Esophagus mucosa (tissue), 1 donor: Measurements from ENCODE around the gene MGMT. TPM values are rescaled to one million over a fixed set of nuclear protein-coding genes. Genes with fewer than 3 reads are reported as not detected.

Source experiments
- ATAC-seq: fragments of 200-7000 bp; cut with Tn5 transposase; one replicate; pipeline ENCODE4 v1.9.1; 2020
- total RNA-seq: library from RNA; stranded (reverse); gene quantifications from one replicate; pipeline ENCODE4 v1.2.4, GENCODE V29; 2023
- donor health status: DM: yes; HTN: yes; CAD: no.

The MGMT gene
- total RNA-seq, 1 donor from 2014 or later = 16.5 TPM

DNA sequence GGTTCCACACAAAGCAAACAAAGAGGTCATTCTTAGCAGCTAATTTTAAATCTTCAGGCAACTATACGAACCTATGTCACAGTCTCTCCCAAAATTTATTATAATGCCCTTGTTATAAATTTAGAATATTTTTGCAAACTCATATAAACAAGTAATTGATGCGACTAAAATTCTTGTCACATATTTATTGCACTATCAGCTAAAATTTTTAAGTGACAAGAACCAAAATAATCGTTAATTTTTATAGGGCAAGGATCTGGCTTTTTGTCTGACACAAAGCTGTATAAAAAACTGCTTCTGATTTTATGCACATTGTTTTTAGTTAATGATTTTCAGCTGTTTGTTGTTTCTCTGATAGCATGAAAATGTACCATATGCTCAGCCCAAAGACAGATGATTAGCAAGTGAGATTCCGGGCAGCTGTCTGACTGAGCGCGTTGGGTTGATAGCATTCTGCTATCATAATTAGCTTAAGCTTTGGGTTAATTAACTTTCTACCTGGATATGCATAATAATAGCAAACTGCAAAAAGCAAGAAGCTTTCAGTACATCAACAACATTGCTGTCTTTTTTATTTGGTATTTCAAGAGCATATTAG is 136.0 kb downstream of the MGMT start:
- no peak for ATAC-seq

DNA sequence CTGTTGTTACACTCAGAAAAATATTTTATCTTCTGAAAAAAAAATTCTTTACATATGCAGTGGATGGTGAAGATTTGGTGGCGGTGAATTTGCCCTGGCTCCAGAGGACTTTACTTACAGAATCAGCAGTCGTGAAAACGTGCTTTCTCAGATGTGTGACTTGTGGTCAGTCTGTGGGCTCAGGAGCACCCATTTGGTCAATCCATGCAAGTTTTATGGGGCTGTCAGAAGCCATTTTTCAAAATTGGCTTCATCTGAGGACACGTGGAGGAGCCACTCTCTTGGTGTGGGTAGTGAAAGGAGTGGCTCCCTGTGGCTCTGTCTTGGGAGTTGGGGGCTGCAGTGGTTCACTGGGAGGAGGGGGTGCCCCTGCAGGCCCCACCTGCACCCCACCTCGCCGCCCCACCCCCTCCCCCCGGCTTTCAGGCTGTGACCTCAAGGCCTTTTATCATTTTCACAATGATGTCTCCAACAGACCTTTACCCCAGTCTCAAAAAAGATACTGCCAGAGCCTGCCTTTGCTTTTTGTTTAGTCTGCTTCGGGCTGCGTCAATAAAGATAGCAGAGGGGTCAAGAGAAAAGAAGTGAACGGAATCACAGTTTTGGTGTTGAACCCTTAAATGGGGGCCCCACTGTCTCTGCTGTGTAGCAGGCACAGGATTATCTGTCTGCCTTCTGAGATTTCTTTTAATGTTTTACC is 137.4 kb downstream of the MGMT start:
- no peak for ATAC-seq

DNA sequence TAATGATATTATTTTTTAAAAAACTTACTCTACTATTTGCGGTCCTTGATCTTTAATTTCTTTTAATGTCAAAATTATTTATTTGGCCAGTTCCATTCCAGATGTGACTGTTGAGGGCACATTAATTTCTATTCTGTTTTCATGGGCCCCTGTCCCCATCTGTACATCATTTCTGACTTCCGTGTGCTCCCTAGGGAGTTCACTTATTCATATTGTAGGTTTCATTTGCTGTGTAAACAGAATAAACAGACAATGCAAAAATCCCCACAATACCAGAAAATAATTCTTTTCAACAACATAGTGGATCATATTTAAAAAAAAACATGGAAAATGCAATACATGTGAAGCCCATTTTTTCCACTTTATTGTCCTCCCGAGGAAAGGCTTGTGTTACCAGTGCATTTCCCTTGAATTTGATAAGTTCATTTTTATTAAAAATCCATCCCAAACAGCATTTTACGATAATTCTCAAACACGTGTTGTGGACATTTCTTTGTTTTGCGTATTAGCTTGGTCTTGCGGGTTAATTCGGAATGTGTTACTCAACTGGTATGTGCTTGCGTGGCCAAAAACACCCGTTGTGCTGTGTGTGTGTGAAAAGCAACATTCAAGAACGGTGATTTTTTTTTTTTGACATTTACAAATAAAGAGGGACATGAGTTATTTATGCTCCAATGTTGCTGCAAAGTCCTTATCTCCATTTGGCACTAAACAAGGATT is 138.4 kb downstream of the MGMT start:
- ATAC-seq = no peak

DNA sequence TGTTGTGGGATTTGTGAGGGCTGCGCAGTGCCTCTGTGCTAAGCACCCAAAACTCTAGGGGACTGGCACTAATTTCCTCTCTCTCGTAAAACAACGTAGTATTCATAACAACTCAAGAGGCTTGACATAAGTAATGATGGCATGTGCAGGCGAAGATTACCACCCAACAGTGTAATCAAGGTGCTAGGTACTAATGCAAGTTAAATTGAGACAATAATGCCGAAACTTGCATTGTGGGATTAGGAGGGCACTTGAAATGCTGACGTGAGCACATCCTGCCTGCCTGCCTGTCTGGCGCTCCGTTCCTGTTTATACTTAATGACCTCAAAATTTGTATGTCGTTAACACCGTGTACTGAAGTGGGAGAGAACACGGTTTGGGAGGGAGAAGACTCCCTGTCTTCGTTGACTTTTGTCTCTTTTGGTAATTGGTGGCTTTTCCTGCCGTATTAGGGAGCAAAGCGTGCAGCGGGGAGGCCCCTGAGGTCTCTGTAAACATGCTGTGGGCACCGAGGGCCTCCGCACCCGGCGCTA is 139.0 kb downstream of the MGMT start:
- peak; percentile 71 for ATAC-seq

DNA sequence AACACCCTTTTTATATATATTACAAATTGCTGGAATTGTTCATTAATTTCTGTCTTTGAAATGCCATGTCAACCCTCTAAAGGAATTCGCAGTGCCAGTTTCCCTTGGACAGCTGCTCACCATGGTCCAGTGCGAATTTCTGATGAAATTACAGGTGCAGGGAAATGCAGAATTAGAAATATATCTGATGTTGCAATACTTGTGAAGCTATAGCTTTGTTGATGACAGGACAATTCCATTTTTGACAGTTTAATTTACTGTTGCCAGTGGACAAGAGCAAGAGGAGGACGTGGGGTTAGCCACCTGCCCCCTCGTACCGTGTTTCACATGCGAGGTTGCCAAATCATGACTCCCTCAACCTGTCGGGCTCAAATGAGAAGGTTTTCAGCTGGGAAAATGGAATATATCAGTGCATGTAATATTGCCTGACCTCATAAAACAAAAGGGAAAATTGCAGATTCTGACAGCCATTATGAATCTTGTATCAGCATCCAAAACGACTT is 140.6 kb downstream of the MGMT start:
- no peak for ATAC-seq

DNA sequence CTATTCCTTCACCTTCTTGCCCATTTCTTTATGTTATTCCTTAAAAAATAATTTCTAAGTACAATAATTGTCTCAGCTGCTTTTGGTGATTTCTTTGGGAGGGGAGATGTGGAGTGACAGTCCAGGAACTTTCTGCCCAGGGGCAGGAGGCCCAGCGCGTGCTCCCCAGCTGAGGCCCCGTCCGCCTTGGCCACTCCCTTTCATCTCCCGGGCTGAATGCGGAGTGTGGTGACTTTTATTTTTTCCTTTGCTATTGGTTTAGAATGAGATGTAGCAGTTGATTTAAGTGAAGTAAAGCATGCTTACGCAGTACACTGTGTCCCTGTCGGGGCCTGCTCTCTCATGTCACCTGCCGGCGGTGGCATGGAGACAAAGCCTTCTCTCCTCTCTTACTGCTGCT is 141.6 kb downstream of the MGMT start:
- ATAC-seq = no peak

DNA sequence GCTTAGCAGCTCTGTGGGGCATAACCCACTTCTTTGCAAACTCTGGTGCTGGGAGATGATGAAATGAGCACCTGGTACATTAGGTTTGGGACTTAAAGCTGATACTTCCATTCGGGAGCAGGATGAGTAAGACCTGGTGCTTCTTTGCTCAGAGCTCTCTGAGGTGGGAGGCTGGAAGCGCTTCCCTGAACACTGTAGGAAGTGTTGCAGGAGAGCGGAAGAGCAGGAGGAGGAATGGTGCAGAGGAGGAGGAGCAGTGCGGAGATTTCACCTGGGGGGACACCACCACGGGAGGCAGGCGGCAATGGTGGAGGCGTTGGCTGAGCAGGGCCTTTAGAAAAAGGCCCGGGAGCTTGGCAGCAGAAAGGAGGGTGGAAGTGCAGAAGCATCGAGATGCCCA is 142.5 kb downstream of the MGMT start:
- no peak for ATAC-seq

DNA sequence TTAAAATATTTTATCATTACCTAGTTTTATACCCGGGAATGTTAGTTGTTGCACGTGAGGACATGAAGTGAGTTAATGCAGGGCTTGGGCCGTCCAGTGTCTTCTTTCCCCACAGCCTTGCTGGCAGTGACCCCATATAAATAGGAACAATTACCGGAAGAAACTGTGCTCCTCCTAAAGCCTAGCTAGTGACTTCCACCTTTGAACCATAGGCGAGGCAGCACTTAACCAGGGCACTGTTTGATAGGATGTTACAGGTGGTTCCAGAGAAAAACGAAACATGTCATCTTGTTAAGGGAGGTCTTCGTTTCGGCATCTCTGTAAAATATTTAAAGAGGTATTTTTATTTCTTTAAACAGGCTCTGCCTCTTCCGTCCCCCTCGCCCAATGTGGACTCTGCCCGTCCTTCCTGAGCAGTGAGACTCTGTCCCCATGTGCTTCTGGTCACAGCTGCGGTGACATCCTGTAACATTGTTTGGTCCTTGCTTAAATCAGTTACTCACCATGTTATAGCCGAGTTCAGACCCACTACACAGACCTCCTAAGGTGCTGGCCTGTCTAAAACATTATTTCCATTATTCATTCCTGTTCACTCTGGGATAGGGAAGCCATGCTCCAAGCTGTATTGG is 145.6 kb downstream of the MGMT start:
- no peak for ATAC-seq

DNA sequence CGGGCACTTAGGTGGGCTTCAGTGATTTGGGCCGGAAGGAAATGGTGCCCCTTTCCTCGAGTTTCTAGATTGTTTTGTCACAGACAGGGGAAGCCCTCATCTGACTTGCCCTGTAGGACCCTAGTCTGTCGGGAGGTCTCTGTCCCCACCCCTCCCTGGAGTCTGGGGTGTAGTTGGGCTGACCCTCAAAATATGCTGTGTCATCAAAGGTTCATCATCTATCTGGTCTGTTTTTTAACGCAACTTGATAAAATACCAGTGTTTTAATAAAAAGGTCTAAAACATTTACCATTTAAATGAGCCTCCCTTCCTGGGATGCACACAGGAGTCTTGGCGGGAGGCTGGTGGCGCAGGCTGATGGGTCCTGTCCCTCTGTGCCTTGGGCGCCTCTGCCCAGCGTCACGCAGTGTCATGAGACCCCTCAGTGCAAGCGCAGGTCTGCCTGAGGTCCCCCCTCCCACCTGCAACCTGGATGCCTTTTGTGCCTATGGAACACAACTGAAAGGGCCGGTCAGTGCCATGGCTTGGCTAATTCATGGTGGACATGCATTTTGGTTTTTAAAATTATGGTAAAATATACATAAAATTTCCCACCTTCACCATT is 146.4 kb downstream of the MGMT start:
- ATAC-seq = no peak

DNA sequence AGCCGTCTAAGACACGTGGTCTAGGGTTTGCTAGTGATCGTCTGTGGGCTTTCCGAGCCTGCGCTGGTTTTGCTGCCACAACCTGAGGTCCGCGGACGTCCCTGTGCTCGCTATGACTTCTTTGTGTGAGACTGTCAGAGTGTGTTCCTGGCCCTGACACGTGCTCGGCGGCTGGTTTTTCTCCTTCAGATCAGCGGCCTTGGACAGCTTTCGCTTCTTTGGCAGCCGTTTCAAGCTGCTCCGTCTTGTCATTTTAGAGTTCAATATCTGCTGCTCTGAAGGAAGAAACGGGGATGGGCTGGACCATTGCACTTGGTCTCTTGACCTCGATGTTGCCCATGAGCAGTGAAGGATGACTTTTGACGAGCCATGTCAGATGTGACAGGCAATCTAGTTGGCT is 147.3 kb downstream of the MGMT start:
- no peak for ATAC-seq

DNA sequence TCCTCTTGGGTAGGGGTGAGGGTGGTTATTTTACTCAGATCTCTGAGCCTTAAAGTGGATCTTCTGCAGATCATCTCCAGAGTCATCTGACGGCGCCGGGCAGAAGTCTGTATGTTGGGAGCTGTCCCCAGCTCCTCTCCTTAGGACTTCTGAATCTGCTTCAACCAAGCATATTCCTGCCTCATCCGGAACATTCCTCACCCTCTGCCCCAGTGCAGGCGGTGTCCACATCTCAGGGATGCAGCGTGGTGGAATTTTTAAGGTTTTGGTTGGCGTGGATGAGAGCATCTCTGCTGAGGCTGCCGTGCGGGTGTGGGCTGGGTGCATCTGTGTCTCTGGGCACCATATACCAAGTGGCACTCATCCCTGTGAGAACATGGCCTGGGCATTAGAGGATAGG is 148.3 kb downstream of the MGMT start:
- no peak for ATAC-seq

DNA sequence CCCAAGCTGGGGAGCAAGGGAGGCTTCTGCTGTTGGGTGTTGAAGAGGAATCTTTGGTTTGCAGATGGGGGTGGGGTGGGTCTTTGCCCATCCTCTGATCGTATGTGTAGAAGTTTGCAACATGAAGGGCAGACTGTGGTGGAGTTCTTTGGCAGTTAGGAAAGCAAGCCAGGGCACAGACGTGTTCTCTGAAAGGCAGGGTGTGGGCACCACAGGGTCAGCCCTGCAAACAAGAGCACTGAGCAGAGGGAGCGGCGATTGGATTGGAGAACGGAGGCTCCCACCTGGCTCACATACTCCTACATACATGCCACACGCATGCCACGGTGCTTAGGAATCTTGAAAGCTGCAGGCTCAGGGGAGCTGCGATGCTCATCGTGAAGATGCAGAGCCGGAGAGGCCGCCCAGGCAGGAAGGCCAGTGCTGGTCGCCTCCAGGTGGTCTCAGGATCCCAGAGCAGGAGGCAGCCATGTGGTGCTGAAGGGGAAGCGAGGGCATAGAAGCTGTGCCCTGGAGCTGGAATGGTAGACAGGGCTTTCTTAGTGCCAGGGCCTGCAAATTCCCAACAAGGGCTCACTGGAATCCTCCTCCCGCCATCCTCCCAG is 149.0 kb downstream of the MGMT start:
- ATAC-seq = no peak

DNA sequence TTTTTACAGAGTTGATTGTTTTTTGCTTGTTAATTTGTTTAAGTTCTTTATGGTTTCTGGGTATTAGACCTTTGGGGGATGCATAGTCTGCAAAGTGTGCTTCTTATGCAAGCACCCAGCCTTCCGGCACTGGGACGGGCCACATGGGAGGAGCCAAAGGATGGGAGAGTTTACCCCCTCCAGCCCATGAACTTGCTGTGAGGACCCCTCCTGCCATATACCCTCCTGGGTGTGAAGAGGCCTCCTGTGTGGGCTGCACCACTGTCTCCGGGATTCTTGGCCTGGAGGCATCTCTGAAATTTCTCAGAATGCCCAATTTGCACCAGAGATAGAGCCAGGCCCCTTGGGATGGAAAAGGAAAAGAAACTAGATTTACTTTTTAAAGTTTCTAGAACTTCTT is 150.7 kb downstream of the MGMT start:
- no peak for ATAC-seq

DNA sequence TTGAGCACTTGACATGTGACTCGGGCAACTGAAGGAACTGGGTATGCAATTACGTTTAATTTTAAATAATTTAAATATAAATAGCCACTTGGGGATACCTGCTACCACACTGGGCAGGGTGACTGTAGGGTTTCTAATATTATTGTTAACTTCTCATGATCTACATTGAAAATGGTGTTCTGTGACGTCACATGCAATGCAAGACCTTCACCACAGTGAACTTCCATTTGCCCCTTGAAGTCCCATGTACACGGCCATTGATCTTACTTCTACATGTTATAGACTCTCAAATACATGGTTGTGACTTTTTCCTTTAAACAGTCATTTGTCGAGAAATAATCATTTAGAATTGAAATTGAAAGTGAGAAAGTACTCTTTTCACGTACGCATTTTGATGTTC is 154.0 kb downstream of the MGMT start:
- no peak for ATAC-seq

DNA sequence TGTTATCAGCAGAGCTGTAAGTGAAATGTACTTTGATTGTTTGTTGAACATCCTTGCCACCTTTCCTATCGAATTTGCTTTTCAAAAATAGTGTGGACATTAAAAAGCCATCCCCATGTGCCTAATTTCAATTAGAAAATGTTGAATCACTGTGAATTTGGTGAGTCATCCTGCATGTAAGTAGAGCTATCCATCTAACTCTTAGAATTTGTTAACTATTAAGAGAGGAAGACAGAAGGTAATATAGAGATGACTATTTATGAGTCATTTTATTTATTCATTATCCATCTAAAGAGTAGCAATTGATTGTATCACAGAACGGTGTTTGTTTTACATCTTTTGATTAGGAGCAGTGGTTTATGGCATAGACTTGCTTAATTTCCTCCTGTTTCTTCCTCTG is 154.7 kb downstream of the MGMT start:
- no peak for ATAC-seq

DNA sequence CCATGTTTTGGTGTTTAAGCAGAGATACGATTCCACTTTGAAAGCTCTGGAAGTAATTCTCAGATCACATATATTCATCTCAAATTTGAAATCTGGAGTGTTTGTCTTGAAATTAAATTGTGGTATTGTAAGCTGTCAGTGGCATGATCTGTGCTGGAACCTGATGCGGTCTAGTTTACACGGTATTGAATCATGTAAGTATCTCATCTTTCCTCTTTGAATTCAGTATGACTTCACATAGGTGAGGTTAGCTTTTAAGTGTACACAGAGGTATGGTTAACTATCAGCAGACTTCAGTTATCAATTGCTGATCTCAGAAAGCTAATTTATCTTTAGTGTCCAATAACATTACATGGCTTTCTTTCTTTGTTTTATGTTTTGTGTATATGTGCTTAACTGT is 155.2 kb downstream of the MGMT start:
- no peak for ATAC-seq

DNA sequence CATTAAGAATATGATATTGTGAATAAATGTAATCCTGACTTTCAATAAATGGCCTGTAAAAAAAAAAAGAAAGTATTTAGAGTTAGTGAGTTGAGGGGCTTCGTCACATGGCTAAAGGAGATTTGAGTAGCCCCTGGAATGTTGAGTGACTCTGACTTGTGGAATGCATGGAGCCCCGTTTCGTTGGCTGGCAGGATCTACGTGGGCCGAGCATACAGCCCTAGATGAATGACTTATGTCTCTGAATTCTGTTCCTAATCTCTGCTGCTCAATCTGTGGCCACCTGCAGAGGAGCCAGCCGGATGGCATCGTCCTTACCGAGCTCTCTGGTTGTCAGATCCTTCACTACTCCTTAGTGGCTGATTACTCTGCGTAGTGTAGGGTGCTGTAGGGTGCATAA is 155.7 kb downstream of the MGMT start:
- ATAC-seq = no peak

DNA sequence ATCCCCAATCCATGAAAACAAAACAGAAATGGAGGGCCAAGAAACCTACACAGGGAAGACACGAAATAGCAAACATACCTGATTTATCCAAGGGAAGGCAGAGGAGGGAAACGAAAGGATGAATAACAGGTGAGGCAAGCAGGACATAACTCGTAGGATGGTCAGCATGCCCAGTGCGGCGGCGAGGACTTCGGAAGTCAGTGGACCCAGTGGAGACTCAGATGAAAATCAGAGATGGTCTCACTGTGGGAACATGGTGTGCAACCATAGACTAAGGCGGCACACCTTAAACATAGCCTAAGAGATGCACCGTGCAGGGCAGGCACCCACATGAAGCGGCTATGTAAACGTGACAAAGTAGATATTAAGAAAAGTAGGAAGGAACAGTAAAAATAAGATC is 157.5 kb downstream of the MGMT start:
- ATAC-seq = no peak

DNA sequence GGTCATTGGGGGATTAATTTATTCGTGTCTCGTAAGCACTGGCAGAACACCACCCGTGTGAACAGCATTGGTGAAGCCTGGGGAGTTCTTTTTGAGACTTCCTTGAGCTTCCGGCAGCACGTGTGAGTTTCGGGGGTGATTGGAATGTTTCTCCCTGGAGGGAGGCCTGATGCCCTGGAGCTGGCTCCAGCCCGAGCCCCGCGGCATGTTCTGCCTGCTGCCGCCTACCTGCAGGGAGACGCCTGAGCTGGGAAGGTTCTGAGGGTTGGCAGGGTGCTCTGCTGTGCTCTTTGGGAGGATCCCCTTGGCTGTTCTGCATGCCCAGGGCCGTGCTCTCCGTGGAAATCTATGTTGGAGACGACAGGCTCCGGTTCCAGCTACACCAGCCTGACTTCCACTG is 159.3 kb downstream of the MGMT start:
- ATAC-seq = no peak

DNA sequence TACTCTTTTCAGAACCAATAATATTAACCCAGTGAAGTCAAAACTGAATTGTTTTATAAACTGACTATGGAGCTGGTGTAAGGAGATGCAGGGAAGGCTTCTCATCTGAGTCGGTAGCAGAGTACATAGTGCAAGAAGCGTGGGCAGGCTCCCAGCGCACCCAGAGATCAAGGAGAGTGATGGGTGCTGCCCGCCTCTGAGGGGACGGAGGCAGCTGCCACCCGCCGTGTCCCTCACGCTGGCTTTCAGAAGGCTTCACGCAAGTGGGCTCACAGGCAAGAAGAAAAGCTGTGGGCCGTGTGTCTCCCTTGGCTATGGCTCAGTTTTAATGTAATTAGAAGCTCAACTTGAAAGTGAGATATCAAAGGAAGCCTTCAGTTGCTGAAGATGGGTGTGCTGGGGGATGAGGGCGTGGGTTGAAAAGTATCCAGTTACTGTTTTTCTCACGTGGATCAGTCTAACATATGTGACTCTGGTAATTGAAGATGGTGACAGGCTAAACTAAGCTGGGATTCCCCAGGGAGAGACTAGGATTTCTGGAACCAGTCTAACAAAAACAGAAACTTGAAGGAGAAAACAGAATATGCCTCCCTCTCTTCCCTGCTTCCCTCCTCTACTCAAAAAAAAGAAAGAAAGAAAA is 159.9 kb downstream of the MGMT start:
- no peak for ATAC-seq

DNA sequence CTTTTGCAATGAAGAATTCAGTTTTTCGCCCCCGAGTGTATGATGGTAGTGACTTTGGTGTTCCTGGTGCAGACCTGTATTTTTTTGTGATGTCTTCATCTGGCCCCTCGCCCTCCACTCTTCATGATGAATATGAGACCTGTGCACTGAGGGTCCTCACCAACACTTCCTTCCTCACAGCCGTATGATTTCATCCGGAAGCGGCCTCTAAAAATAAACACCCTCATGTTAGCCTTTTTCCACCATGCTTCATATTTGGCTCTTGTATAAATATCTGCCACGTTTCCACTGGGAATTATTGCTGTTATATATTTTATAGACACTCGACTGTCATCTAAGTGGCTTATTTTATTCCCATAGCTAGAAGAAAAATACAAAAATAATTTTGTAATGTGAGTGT is 160.4 kb downstream of the MGMT start:
- ATAC-seq = no peak

DNA sequence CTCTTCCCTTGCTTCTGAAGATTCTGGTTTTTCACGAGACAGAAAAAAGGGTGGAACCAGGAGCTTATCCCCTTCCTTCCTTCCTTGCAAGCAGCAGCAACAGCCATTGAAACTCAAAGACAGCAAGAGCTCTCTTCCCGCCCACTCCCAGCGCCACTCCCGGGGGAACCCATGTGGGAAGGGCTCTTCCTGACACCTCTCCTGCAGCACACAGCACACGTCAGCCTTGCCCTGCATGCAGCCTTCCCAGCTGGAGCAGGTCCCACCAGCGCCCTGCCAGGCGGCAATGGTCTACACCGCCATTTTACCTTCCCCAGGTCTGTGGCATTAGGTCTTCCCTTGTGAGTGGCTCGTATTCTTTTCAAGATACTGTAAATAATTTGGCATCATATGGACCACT is 161.8 kb downstream of the MGMT start:
- ATAC-seq = no peak
